HG03575 (cell line): ENCODE data around the gene MYO3B.

Experiments used
- ATAC-seq: cut with Tn5 transposase; IDR thresholded peaks from one replicate; pipeline ENCODE4 v1.9.1; 2021; ENCODE audit not compliant: unreplicated experiment, insufficient number of reproducible peaks, low FRiP score; ENCODE audit errors: extremely low read depth

Gene MYO3B

DNA sequence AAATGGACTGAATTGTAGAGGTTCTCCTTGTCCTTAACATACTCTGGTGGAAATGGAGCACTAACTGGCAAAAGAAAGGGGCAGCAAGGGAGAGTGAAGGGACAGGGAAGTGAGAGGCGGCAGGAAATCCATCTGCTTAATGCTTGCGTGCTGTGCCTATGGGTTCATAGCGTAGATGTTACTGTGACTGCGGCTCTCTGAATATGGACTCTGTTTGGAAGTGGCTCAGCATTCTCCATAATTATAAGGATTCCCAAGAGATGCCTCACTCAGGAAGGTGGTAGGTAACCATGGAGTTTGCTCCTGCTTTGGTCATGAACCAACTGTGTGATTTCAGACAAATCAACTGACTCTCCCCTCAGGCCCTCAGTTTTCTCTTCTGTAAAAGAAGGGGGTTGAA lies 50.0 kb downstream of the MYO3B start:
- ATAC-seq = no peak

GRCh38 chr2:170228429-170228828 lies 50.5 kb downstream of the MYO3B start:
- ATAC-seq = no peak

DNA sequence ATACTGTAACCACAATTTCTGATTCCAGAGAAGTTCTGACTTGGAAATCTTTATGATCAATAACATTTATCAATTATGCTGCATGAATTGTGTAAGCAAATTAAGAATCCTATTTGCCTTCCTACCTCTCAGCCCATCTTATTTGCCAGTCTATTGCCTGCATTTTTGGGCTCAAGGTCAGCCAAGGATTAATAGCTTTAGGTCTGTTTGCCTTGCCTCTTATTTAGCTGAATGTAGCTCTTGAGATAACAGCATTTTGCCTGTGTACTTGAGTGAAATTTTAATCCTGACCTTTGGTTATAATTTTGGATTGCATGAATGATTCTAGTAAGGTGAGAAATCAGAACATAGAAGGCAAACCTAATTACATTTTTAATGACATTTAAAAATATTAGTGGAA lies 51.2 kb downstream of the MYO3B start:
- no peak for ATAC-seq

DNA sequence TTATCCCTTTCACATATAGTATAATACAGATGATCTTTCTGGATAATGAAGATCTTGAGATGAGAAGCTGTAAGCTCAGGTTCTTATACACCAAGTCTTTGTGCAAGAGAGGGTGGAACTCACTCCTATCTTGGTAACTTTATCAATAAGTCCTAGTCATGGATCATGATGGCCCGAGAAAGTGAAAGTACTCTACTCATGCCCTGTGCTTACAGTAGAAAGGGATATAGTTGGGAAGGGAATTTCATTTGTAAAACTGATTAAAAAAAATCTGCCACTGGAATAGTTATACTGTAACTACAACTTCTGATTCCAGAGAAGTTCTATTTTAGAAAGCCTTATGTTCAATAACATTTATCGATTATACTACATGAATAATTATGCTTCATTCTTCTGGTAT lies 51.8 kb downstream of the MYO3B start:
- no peak for ATAC-seq

DNA sequence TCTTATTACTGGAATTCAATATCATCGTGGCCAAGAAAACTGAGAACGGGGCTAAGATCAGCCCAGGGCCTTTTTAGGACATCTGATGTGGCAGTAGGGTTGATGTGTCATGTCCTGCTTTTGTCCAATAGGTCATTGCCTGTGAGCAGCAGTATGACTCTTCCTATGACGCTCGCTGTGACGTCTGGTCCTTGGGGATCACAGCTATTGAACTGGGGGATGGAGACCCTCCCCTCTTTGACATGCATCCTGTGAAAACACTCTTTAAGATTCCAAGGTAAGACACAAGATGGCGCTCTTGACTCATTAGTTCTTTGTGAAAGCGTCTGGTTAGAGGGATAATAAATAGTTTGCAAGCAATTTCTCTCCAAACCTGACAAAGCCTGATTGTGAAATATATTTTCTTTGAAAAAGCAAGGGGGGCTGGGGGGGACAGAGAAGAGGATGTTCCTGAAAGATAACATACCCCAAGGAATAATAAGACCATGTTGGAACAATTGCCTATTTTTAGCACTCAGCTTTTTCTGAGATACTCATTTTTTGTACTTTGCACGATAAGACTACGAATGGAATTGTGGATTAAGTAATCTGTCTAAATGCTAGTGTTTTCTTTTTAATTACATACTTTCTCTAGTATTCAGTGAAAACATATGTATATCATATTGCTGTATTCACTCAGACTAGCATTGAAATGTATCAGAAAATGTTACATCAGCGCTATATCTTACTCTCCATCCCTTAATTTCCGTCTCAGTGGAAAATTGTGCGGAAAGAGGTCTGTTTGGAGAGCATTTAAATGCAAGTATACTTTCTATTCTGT lies 58.1 kb downstream of the MYO3B start:
- no peak for ATAC-seq

DNA sequence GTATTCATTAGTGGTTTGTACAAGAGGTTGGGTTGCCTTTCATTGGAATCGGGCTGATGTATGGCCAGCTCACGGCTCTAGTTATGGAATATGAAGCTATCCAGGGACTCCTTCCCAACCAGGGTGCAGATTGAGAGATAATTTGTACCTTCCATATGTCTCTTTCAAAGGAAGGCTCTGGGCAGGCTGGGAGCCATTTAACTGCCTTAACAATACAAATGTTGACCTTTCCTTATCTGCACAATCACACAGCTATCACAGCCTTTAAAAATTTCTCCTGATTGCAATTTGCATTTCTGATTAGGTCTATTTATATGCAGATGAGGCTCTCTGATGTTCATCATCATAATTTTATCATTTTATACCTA lies 58.7 kb downstream of the MYO3B start:
- no peak for ATAC-seq

DNA sequence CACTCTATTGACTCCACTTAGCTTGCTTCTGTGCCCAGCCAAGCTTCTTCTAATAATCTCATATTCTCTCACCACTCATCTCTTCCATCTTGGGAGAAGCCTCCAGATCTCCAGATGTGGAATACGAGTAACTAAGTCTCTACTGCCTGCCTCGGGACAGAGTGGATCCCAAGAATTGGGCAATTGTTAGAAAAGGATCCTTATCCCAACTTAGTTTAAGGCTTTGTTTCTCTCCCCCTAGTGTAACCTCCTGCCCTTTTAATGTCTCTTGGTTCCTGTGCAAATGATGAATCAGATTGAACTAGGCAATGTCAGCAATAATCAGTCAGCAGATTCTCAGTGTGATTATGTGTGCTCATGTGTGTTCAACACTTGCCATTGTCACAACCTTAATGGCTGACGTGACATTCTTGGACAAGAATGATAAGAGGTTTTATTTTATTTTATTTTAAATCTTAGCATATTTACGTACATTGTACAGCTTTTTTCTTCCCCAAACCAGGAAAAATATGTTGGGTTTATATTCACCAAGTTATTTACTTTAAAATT lies 59.7 kb downstream of the MYO3B start:
- no peak for ATAC-seq

GRCh38 chr2:170238776-170239175 lies 60.8 kb downstream of the MYO3B start:
- ATAC-seq = no peak

GRCh38 chr2:170240629-170241028 lies 62.7 kb downstream of the MYO3B start:
- ATAC-seq = no peak

DNA sequence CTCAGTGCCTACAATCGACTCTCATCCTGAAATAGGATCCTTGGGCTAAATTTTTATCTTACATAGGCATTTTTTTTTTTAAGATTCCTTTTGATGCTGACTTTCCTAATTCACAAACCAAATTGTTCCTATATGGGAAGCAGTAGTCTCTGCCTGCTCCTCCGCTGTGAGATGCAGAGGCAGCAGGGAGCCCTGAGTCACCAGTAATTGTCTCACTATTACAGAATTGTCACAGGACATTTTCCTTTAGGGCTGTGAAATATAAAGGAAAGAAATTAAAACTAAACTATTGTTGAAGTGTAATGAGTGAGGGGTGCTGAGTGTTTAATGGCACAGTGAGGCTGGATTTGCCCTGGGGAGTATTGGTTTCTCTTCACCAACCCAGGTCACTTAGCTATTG lies 63.8 kb downstream of the MYO3B start:
- no peak for ATAC-seq

DNA sequence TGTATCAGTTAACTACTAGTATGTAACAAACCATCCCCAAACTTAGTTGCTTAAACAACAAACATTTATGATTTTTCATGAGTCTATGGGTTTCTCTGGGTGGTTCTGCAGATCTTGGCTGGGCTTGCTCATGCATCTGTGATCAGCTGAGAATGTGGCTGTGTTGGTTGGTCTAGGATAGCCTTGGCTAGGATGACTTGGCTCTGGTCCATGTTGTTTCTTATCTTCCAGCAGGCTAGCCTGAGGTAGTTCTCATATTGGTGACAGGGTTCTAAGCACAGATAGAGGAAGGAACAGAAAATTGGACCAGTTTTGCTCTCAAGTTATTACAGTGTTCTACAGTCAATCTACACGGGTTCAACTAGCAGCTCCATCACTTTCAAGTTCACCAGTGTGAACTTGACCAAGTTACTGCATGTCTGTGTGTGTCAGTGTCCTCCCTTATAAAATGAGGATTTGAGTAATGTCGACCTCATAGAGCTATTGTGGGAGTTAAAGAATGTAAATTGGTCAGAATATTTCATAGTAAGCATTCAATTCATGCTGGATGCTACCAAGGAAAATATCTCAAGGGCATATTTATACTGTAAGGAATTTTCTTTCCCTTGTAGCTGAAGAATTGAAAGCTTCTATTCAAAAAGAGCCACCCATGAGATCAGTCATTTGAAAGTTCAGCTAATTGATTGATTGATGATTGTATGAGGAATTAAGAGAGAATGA lies 65.3 kb downstream of the MYO3B start:
- ATAC-seq = no peak

DNA sequence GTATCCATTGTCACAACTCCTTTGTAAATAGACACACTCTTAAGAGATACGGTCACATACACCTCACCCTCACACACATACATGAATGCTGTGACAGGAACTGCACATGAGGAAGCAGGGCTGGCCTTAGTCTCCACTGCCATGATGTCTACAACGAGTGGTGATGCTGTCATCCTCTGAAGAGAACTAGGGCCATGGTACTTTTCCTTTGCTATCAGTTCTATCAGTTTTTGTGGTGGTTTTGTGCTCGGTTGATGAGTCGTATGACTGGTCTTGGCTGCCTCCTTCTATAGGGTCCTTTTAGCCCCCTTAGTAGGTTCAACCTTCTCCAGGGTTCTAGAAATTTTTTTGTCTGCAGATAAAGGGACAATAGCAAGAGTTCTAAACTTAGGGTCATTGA lies 66.0 kb downstream of the MYO3B start:
- no peak for ATAC-seq

- no peak for ATAC-seq
Observed at GRCh38 chr2:170244555-170244954, 66.6 kb downstream of the MYO3B start.

- no peak for ATAC-seq
Observed at GRCh38 chr2:170245312-170245711, 67.4 kb downstream of the MYO3B start.

- ATAC-seq = no peak
Observed at GRCh38 chr2:170247333-170247732, 69.4 kb downstream of the MYO3B start.

GRCh38 chr2:170247882-170248393 lies 70.0 kb downstream of the MYO3B start:
- no peak for ATAC-seq

DNA sequence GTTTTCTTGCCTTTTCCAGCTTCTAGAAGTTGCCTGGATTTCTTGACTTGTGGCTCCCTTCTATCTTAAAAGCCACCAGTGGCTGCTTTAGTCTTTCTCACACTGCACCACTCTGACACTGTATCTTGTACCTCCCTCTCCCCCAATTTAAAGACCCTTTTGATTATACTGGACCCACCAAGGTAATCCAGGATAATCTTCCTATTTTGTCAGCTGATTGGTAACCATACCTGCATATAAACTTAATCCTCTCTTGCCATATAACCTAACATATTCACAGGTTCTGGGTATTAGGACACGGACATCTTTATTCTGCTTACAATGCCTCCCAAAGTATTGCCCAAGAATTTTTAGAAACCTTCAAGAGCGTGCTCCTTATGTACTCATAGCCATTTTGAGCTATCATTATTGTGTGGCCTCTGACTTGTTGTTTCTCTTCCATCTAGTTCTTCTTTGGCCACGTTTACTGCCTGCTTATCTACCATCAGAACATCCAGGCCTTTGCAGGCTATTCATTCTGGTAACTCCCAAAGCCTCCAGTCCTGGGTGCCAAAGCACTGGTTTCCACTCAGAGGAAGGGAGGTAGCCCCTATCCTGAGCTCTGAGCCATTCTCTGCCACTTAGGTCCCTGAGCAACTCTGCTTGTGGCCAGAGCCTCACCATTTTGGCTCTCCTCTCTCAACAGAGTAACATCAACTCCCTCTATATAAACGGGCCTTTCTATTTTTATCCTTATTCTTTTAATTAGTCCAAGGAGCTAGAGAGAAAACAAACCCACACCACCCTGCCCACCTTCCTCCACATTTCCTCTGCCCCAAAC lies 70.8 kb downstream of the MYO3B start:
- ATAC-seq = no peak

DNA sequence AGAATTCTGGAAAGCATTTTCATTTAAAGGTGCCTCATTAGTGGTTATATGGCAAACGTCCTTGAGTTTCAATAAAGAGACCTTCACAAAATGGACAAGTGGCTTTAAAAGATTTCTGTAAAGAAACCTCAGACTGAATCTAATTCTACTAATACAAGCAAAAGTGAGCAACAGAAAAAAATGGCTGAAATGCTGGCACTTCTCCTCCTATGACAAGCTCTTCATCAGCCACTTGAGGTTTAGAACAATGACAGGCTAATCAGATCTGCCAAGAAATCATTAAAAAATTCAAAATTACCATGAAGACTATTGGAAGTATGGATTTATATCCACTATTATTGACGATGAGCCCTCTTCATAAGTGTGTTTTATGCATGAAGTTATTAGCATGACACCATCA lies 71.8 kb downstream of the MYO3B start:
- ATAC-seq = no peak

GRCh38 chr2:170250584-170250983 lies 72.6 kb downstream of the MYO3B start:
- no peak for ATAC-seq
